ENCODE results near the gene PSME4. TPM values are rescaled to one million over a fixed set of nuclear protein-coding genes. Genes with fewer than 3 reads are reported as not detected.

Gene PSME4
- total RNA-seq, 1 donor from 2014 or later: 87.6 TPM

- Mint-ChIP-seq H3K27me3 (ENCODE audit: unreplicated experiment) (peaks cover 1% of the 10 kb centered on the region), H3K36me3 (ENCODE audit: unreplicated experiment) (no peaks in the 10 kb centered on the region), H3K9me3 (ENCODE audit: unreplicated experiment) (no peaks in the 10 kb centered on the region), H3K4me1 (ENCODE audit: low read depth, unreplicated experiment) (no peaks in the 10 kb centered on the region), H3K4me3 (ENCODE audit: unreplicated experiment) (no peak overlapping the region), H3K27ac (ENCODE audit: unreplicated experiment) (no peak overlapping the region)
- no peak for TF ChIP-seq CTCF (IDR thresholded peaks at IDR 0.05; ENCODE audit: partially characterized antibody, unreplicated experiment)
- DNase-seq: no peak
These were observed 38.8 kb upstream of the PSME4 start for GRCh38 chr2:54009549-54009948.

- TF ChIP-seq CTCF (IDR thresholded peaks at IDR 0.05; ENCODE audit: partially characterized antibody, unreplicated experiment): no peak
- H3K27ac Mint-ChIP-seq (ENCODE audit: unreplicated experiment): no peak overlapping the region
- H3K4me1 Mint-ChIP-seq (ENCODE audit: low read depth, unreplicated experiment): no peaks in the 10 kb centered on the region
- H3K9me3 Mint-ChIP-seq (ENCODE audit: unreplicated experiment): no peaks in the 10 kb centered on the region
- H3K4me3 Mint-ChIP-seq (ENCODE audit: unreplicated experiment): no peak overlapping the region
- no peak for DNase-seq
- H3K36me3 Mint-ChIP-seq (ENCODE audit: unreplicated experiment): no peaks in the 10 kb centered on the region
- peaks cover 1% of the 10 kb centered on the region for H3K27me3 Mint-ChIP-seq (ENCODE audit: unreplicated experiment)
These were observed 37.6 kb upstream of the PSME4 start for GRCh38 chr2:54008439-54008838.

- Mint-ChIP-seq H3K27me3 (ENCODE audit: unreplicated experiment) (no peaks in the 10 kb centered on the region), H3K4me1 (ENCODE audit: low read depth, unreplicated experiment) (no peaks in the 10 kb centered on the region), H3K27ac (ENCODE audit: unreplicated experiment) (no peak overlapping the region), H3K9me3 (ENCODE audit: unreplicated experiment) (no peaks in the 10 kb centered on the region), H3K4me3 (ENCODE audit: unreplicated experiment) (no peak overlapping the region), H3K36me3 (ENCODE audit: unreplicated experiment) (no peaks in the 10 kb centered on the region)
- TF ChIP-seq CTCF (IDR thresholded peaks at IDR 0.05; ENCODE audit: partially characterized antibody, unreplicated experiment): no peak
- no peak for DNase-seq
These were observed 29.7 kb upstream of the PSME4 start for GRCh38 chr2:54000524-54000923.

- Mint-ChIP-seq H3K4me1 (ENCODE audit: low read depth, unreplicated experiment) (no peaks in the 10 kb centered on the region), H3K27ac (ENCODE audit: unreplicated experiment) (no peak overlapping the region), H3K4me3 (ENCODE audit: unreplicated experiment) (no peak overlapping the region), H3K9me3 (ENCODE audit: unreplicated experiment) (no peaks in the 10 kb centered on the region), H3K27me3 (ENCODE audit: unreplicated experiment) (no peaks in the 10 kb centered on the region), H3K36me3 (ENCODE audit: unreplicated experiment) (no peaks in the 10 kb centered on the region)
- TF ChIP-seq CTCF (IDR thresholded peaks at IDR 0.05; ENCODE audit: partially characterized antibody, unreplicated experiment): no peak
- DNase-seq: no peak
These were observed 29.3 kb upstream of the PSME4 start for GRCh38 chr2:54000122-54000521.

- no peak for TF ChIP-seq CTCF (IDR thresholded peaks at IDR 0.05; ENCODE audit: partially characterized antibody, unreplicated experiment)
- H3K27ac Mint-ChIP-seq (ENCODE audit: unreplicated experiment): no peak overlapping the region
- H3K36me3 Mint-ChIP-seq (ENCODE audit: unreplicated experiment): no peaks in the 10 kb centered on the region
- no peaks in the 10 kb centered on the region for H3K9me3 Mint-ChIP-seq (ENCODE audit: unreplicated experiment)
- H3K4me1 Mint-ChIP-seq (ENCODE audit: low read depth, unreplicated experiment): no peaks in the 10 kb centered on the region
- no peak for DNase-seq
- no peaks in the 10 kb centered on the region for H3K27me3 Mint-ChIP-seq (ENCODE audit: unreplicated experiment)
- no peak overlapping the region for H3K4me3 Mint-ChIP-seq (ENCODE audit: unreplicated experiment)
These were observed 28.0 kb upstream of the PSME4 start for GRCh38 chr2:53998834-53999233.

Measured in glutamatergic neuron (in vitro differentiated cells).